Colonic mucosa (tissue), 4 donors: ENCODE results near the gene TEDC1. TPM values are rescaled to one million over a fixed set of nuclear protein-coding genes. Genes with fewer than 3 reads are reported as not detected.
"Not testable (repeated sequence)": the region's sequence is repeated elsewhere in the genome, so short reads cannot be mapped to it uniquely, and the experiment has no call there.

Source experiments
- DNase-seq: peaks from one replicate; pipeline ENCODE4 v3.0.0-alpha.2; 2020
- H3K27ac ChIP-seq: fragments of 200-600 bp; one replicate; pipeline ENCODE4 v1.8.0; 2021
- H3K27me3 ChIP-seq: fragments of 200-600 bp; one replicate; pipeline ENCODE4 v1.8.0; 2021
- H3K36me3 ChIP-seq: fragments of 200-600 bp; one replicate; pipeline ENCODE4 v1.8.0; 2021
- H3K4me1 ChIP-seq: fragments of 200-600 bp; one replicate; pipeline ENCODE4 v1.8.0; 2021; ENCODE audit warnings: mild to moderate bottlenecking
- H3K4me3 ChIP-seq: fragments of 200-600 bp; one replicate; pipeline ENCODE4 v1.8.0; 2021
- H3K9ac ChIP-seq, 2 donors: one replicate each; pipeline ENCODE4 v1.7.0; 2013; ENCODE audit warnings: control low read depth in 2 of 2, low read depth in 2 of 2, low read length in 2 of 2
- H3K9me3 ChIP-seq: fragments of 200-600 bp; one replicate; pipeline ENCODE4 v1.8.0; 2021
- CTCF ChIP-seq: fragments of 200-600 bp; IDR thresholded peaks from one replicate; pipeline ENCODE4 v1.8.0; 2022; ENCODE audit warnings: antibody characterized with exemption, mild to moderate bottlenecking
- intact Hi-C: fragments of 100-400 bp; cut with DNase I; formaldehyde crosslinking; loops from one replicate; pipeline ENCODE4 v1.14.1; 2022
- total RNA-seq, 2 donors: library from RNA; stranded (reverse); fragmentation: NEBNext Ultra II Directional in 1 of 2; extraction: Animal tissue kit (Norgen Biotek cat#: 25700) in 1 of 2; gene quantifications; one replicate each; pipeline ENCODE4 v1.2.1, GENCODE V29; 2021
- donor health status: healthy.
- donor health status: DM: no; HTN: no; CAD: no.
- donor health status: DM: no; HTN: no; CAD: no.

The TEDC1 gene
- total RNA-seq, 2 donors from 2014 or later, result 15.0 to 55.7 TPM

GRCh38 chr14:105538481-105539049 lies 47.5 kb downstream of the TEDC1 start:
- no peak for TF ChIP-seq CTCF
- no peak overlapping the region for H3K27ac ChIP-seq
- no peaks in the 10 kb centered on the region for H3K36me3 ChIP-seq
- DNase-seq, result no peak
- no peak overlapping the region for H3K9ac ChIP-seq
- no peaks in the 10 kb centered on the region for H3K27me3 ChIP-seq
- no peak overlapping the region for H3K4me3 ChIP-seq
- no peaks in the 10 kb centered on the region for H3K9me3 ChIP-seq
- intact Hi-C loops, result no loop called here
- H3K4me1 ChIP-seq, result no peaks in the 10 kb centered on the region

- no peaks in the 10 kb centered on the region for H3K27me3 ChIP-seq
- TF ChIP-seq CTCF, result no peak
- H3K27ac ChIP-seq, result no peak overlapping the region
- H3K4me3 ChIP-seq, result no peak overlapping the region
- H3K9me3 ChIP-seq, result no peaks in the 10 kb centered on the region
- DNase-seq, result no peak
- no peaks in the 10 kb centered on the region for H3K4me1 ChIP-seq
- H3K9ac ChIP-seq, result no peak overlapping the region
- intact Hi-C loops, result no loop called here
- H3K36me3 ChIP-seq, result no peaks in the 10 kb centered on the region
Measured at GRCh38 chr14:105540811-105541210, 49.8 kb downstream of the TEDC1 start.

GRCh38 chr14:105541218-105541875 lies 50.3 kb downstream of the TEDC1 start:
- H3K9ac ChIP-seq, result no peak overlapping the region
- no peak for DNase-seq
- intact Hi-C loops, result no loop called here
- H3K4me1 ChIP-seq, result no peaks in the 10 kb centered on the region
- no peaks in the 10 kb centered on the region for H3K27me3 ChIP-seq
- H3K9me3 ChIP-seq, result no peaks in the 10 kb centered on the region
- H3K27ac ChIP-seq, result no peak overlapping the region
- no peak for TF ChIP-seq CTCF
- no peaks in the 10 kb centered on the region for H3K36me3 ChIP-seq
- no peak overlapping the region for H3K4me3 ChIP-seq

GRCh38 chr14:105545676-105546075 lies 54.6 kb downstream of the TEDC1 start:
- H3K27ac ChIP-seq, H3K4me1 ChIP-seq, DNase-seq, H3K9ac ChIP-seq, H3K36me3 ChIP-seq, intact Hi-C loops, H3K9me3 ChIP-seq, H3K27me3 ChIP-seq, H3K4me3 ChIP-seq: not testable (repeated sequence)

- H3K9ac ChIP-seq, H3K36me3 ChIP-seq, H3K27ac ChIP-seq, H3K9me3 ChIP-seq, intact Hi-C loops, DNase-seq, H3K4me1 ChIP-seq, H3K27me3 ChIP-seq, H3K4me3 ChIP-seq: not testable (repeated sequence)
Measured at GRCh38 chr14:105546410-105546809, 55.4 kb downstream of the TEDC1 start.

- H3K9me3 ChIP-seq, DNase-seq, intact Hi-C loops, H3K27me3 ChIP-seq, H3K36me3 ChIP-seq, H3K27ac ChIP-seq, H3K4me1 ChIP-seq, H3K4me3 ChIP-seq, H3K9ac ChIP-seq: not testable (repeated sequence)
Measured at GRCh38 chr14:105547072-105547471, 56.0 kb downstream of the TEDC1 start.

GRCh38 chr14:105547741-105548169 lies 56.7 kb downstream of the TEDC1 start:
- TF ChIP-seq CTCF, result no peak
- Histone ChIP-seq H3K36me3 (no peaks in the 10 kb centered on the region), H3K27ac (no peak overlapping the region), H3K4me1 (no peaks in the 10 kb centered on the region), H3K9me3 (no peaks in the 10 kb centered on the region), H3K27me3 (no peaks in the 10 kb centered on the region), H3K4me3 (no peak overlapping the region), H3K9ac (no peak overlapping the region)
- intact Hi-C loops, result no loop called here
- DNase-seq, result no peak
